ENCODE measurements around the gene ITPR1. TPM values are rescaled to one million over a fixed set of nuclear protein-coding genes. Genes with fewer than 3 reads are reported as not detected.

ITPR1 gene
- total and polyA plus RNA-seq, 4 donors = 3.7 to 39.4 (median 8.2) TPM

GRCh38 chr3:4736284-4736861, 243.2 kb downstream of the ITPR1 start:
- Histone ChIP-seq H3K9ac (ENCODE audit: low read depth in 1 of 2, low read length in 2 of 2) (no peak overlapping the region), H3K27me3 (ENCODE audit: control insufficient read depth in 4 of 4, insufficient read depth in 4 of 4, low read length in 3 of 4) (no peaks in the 10 kb centered on the region), H3K4me1 (ENCODE audit: control insufficient read depth in 4 of 4, insufficient read depth in 4 of 4, low read length in 3 of 4) (peaks cover 0 to 15% (median 2%) of the 10 kb centered on the region in 4 donors), H3K9me3 (ENCODE audit: control insufficient read depth in 4 of 4, low read length in 3 of 4) (no peaks in the 10 kb centered on the region), H3K4me3 (ENCODE audit: low read depth in 1 of 3, low read length in 3 of 3) (no peak overlapping the region), H3K27ac (ENCODE audit: low read depth in 1 of 2, low read length in 2 of 2) (no peak overlapping the region), H3K36me3 (ENCODE audit: control insufficient read depth in 4 of 4, insufficient read depth in 3 of 4, low read depth in 1 of 4, low read length in 3 of 4) (peaks cover 0 to 4% (median 0%) of the 10 kb centered on the region in 4 donors)
- no peak for DNase-seq (ENCODE audit: low spot score)
- 89% methylated on average over 14 of the region's 14 CpGs for WGBS
- TF ChIP-seq ATF3 (IDR thresholded peaks at IDR 0.05) (no peak), TAF1 (conservative IDR thresholded peaks at IDR 0.05) (no peak), GABPA (IDR thresholded peaks at IDR 0.05 in 1 of 2, conservative IDR thresholded peaks at IDR 0.05 in 1 of 2) (no peak), MAX (IDR thresholded peaks at IDR 0.05) (no peak), CTCF (IDR thresholded peaks at IDR 0.05; ENCODE audit: low read depth, low read length, missing input control) (no peak), REST (IDR thresholded peaks at IDR 0.05) (no peak), FOXA1 (IDR thresholded peaks at IDR 0.05) (no peak)

GRCh38 chr3:4738737-4739274, 245.7 kb downstream of the ITPR1 start:
- Histone ChIP-seq H3K4me1 (ENCODE audit: control insufficient read depth in 4 of 4, insufficient read depth in 4 of 4, low read length in 3 of 4) (peaks cover 0 to 25% (median 8%) of the 10 kb centered on the region in 4 donors), H3K9me3 (ENCODE audit: control insufficient read depth in 4 of 4, low read length in 3 of 4) (no peaks in the 10 kb centered on the region), H3K27ac (ENCODE audit: low read depth in 1 of 2, low read length in 2 of 2) (no peak overlapping the region), H3K9ac (ENCODE audit: low read depth in 1 of 2, low read length in 2 of 2) (no peak overlapping the region), H3K27me3 (ENCODE audit: control insufficient read depth in 4 of 4, insufficient read depth in 4 of 4, low read length in 3 of 4) (no peaks in the 10 kb centered on the region), H3K36me3 (ENCODE audit: control insufficient read depth in 4 of 4, insufficient read depth in 3 of 4, low read depth in 1 of 4, low read length in 3 of 4) (peaks cover 0 to 4% (median 0%) of the 10 kb centered on the region in 4 donors), H3K4me3 (ENCODE audit: low read depth in 1 of 3, low read length in 3 of 3) (no peak overlapping the region)
- WGBS = 96% methylated on average over 9 of the region's 9 CpGs
- no peak for DNase-seq (ENCODE audit: low spot score)
- TF ChIP-seq ZBTB33 (IDR thresholded peaks at IDR 0.05) = no peak
- no peak for TF ChIP-seq RAD21 (IDR thresholded peaks at IDR 0.05)
- no peak for TF ChIP-seq HNF4A (conservative IDR thresholded peaks at IDR 0.05)
- no peak for TF ChIP-seq MAX (IDR thresholded peaks at IDR 0.05)
- TF ChIP-seq ATF3 (IDR thresholded peaks at IDR 0.05) = no peak
- TF ChIP-seq FOXA1 (IDR thresholded peaks at IDR 0.05) = no peak
- TF ChIP-seq FOXA2 (IDR thresholded peaks at IDR 0.05) = no peak
- TF ChIP-seq CTCF (IDR thresholded peaks at IDR 0.05; ENCODE audit: low read depth, low read length, missing input control) = no peak
- TF ChIP-seq GABPA (IDR thresholded peaks at IDR 0.05 in 1 of 2, conservative IDR thresholded peaks at IDR 0.05 in 1 of 2) = no peak
- no peak for TF ChIP-seq TAF1 (conservative IDR thresholded peaks at IDR 0.05)
- no peak for TF ChIP-seq REST (IDR thresholded peaks at IDR 0.05)
- TF ChIP-seq RXRA (IDR thresholded peaks at IDR 0.05) = no peak
- no peak for TF ChIP-seq JUND (IDR thresholded peaks at IDR 0.05)
- TF ChIP-seq NR2F2 (IDR thresholded peaks at IDR 0.05) = no peak
